CD4-positive, alpha-beta T cell (primary cell): ENCODE results near the gene PLEKHA5. TPM values are rescaled to one million over a fixed set of nuclear protein-coding genes. Genes with fewer than 3 reads are reported as not detected.

Experiments
- ATAC-seq: fragments of 200-7000 bp; cut with Tn5 transposase; one replicate; pipeline ENCODE4 v1.10.0; 2022; ENCODE audit warnings: mild to moderate bottlenecking; ENCODE audit not compliant: poor library complexity
- CTCF ChIA-PET: fragments of 350-600 bp; sonication (Branson Sonifier 250); formaldehyde crosslinking; loops from one replicate; lab custom pipeline; 2021; ENCODE audit warnings: antibody characterized with exemption, inconsistent platforms; lab: Charles Lee
- POLR2A ChIA-PET: fragments of 350-600 bp; sonication (Branson Sonifier 250); formaldehyde crosslinking; loops from one replicate; lab custom pipeline; 2021; ENCODE audit warnings: antibody characterized with exemption, inconsistent platforms; lab: Charles Lee
- DNase-seq, 14 experiments: peaks; one replicate each; pipeline ENCODE4 v3.0.0-alpha.2; 2013 to 2020; ENCODE audit warnings: mixed read lengths in 2 of 14
- H3K27ac ChIP-seq, 2 donors: one replicate each; pipeline versions ENCODE4 v1.5.1 to v1.7.0; 2013; ENCODE audit warnings: low read length in 2 of 2, low read depth in 1 of 2, mild to moderate bottlenecking in 1 of 2
- H3K27me3 ChIP-seq, 2 experiments: 1 replicate in 1 of 2; 2 replicates in 1 of 2; pipeline versions ENCODE4 v1.6.1 to v1.7.0; 2013; ENCODE audit warnings: low read length in 2 of 2, control low read depth in 1 of 2, mild to moderate bottlenecking in 1 of 2, moderate library complexity in 1 of 2; ENCODE audit not compliant: insufficient read depth in 2 of 2, control insufficient read depth in 1 of 2
- H3K36me3 ChIP-seq: one replicate; pipeline ENCODE4 v1.6.1; 2013; ENCODE audit warnings: low read length, control low read depth; ENCODE audit not compliant: insufficient read depth
- H3K4me1 ChIP-seq: one replicate; pipeline ENCODE4 v1.6.1; 2013; ENCODE audit warnings: low read length, control low read depth; ENCODE audit not compliant: insufficient read depth
- H3K4me3 ChIP-seq: one replicate; pipeline ENCODE4 v1.5.1; 2013; ENCODE audit warnings: mild to moderate bottlenecking, low read length, moderate library complexity
- H3K9me3 ChIP-seq, 2 experiments: 1 replicate in 1 of 2; 2 replicates in 1 of 2; pipeline versions ENCODE4 v1.6.1 to v1.7.0; 2013; ENCODE audit warnings: low read length in 2 of 2, mild to moderate bottlenecking in 2 of 2, control low read depth in 1 of 2, moderate library complexity in 1 of 2; ENCODE audit not compliant: control insufficient read depth in 1 of 2, insufficient read depth in 1 of 2
- H3K27ac Mint-ChIP-seq: one replicate; pipeline ENCODE4 v1.8.0; 2020; ENCODE audit warnings: mixed read lengths
- H3K27me3 Mint-ChIP-seq: one replicate; pipeline ENCODE4 v1.8.0; 2021; ENCODE audit warnings: mixed read lengths
- H3K36me3 Mint-ChIP-seq: one replicate; pipeline ENCODE4 v1.8.0; 2021; ENCODE audit warnings: low read depth, mixed read lengths
- H3K4me1 Mint-ChIP-seq: one replicate; pipeline ENCODE4 v1.8.0; 2021; ENCODE audit warnings: low read depth, mixed read lengths
- H3K4me3 Mint-ChIP-seq: one replicate; pipeline ENCODE4 v1.8.0; 2020; ENCODE audit warnings: mild to moderate bottlenecking, mixed read lengths
- H3K9me3 Mint-ChIP-seq: one replicate; pipeline ENCODE4 v1.8.0; 2020; ENCODE audit warnings: mixed read lengths
- intact Hi-C, 2 experiments: fragments of 100-400 bp; cut with DNase I in 1 of 2; cut with micrococcal nuclease in 1 of 2; formaldehyde crosslinking; loops; one replicate each; pipeline versions ENCODE4 v1.15.1 to v1.9.0; 2023 to 2025; cut with DNase I, micrococcal nuclease
- total RNA-seq, 174 experiments: library from RNA in 2 of 174; stranded (reverse) in 2 of 174; gene quantifications; one replicate each; pipeline ENCODE4 v1.2.3 and lab custom pipeline; 2021 to 2026
- TF ChIP-seq, protein P1 (sequence below): fragments of 200-600 bp; IDR thresholded peaks from one replicate; pipeline ENCODE4 v1.8.0; 2022; ENCODE audit warnings: antibody characterized with exemption, mild to moderate bottlenecking

PLEKHA5 gene
- total RNA-seq, 2 experiments from 2014 or later = 4.5 to 5.4 TPM

DNA sequence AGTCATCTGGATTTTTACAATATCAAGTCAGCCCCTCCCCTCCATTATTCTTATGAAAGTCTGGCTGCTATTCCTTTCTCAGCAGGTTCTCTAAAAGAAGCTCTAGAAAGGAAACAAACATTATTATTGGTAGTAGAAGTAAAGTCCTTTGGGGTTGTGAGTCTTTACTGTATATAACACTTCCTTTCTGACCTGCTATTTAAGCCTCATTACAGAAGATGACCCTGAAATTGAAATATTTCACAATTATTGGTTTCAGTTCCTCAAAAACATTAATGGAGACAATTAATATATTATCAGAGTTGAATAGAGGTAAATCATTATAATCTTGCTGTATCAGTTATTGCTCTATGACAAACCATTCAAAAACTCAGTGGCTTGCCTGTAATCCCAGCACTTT lies 19.3 kb downstream of the PLEKHA5 start:
- ChIA-PET POLR2A (no interaction called here), CTCF (no interaction called here)
- H3K27ac ChIP-seq = no peak overlapping the region
- H3K36me3 Mint-ChIP-seq = no peaks in the 10 kb centered on the region
- no peaks in the 10 kb centered on the region for H3K9me3 Mint-ChIP-seq
- intact Hi-C loops = no loop called here
- H3K4me3 Mint-ChIP-seq = no peak overlapping the region
- H3K4me1 Mint-ChIP-seq = no peaks in the 10 kb centered on the region
- H3K4me3 ChIP-seq = no peak overlapping the region
- DNase-seq = no peak
- H3K27ac Mint-ChIP-seq = no peak overlapping the region
- no peak for ATAC-seq
- TF ChIP-seq, protein P1, sequence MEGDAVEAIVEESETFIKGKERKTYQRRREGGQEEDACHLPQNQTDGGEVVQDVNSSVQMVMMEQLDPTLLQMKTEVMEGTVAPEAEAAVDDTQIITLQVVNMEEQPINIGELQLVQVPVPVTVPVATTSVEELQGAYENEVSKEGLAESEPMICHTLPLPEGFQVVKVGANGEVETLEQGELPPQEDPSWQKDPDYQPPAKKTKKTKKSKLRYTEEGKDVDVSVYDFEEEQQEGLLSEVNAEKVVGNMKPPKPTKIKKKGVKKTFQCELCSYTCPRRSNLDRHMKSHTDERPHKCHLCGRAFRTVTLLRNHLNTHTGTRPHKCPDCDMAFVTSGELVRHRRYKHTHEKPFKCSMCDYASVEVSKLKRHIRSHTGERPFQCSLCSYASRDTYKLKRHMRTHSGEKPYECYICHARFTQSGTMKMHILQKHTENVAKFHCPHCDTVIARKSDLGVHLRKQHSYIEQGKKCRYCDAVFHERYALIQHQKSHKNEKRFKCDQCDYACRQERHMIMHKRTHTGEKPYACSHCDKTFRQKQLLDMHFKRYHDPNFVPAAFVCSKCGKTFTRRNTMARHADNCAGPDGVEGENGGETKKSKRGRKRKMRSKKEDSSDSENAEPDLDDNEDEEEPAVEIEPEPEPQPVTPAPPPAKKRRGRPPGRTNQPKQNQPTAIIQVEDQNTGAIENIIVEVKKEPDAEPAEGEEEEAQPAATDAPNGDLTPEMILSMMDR = no peak
- H3K27me3 Mint-ChIP-seq = no peaks in the 10 kb centered on the region
- H3K27me3 ChIP-seq = no peaks in the 10 kb centered on the region
- H3K4me1 ChIP-seq = no peaks in the 10 kb centered on the region
- H3K9me3 ChIP-seq = no peaks in the 10 kb centered on the region
- no peaks in the 10 kb centered on the region for H3K36me3 ChIP-seq

DNA sequence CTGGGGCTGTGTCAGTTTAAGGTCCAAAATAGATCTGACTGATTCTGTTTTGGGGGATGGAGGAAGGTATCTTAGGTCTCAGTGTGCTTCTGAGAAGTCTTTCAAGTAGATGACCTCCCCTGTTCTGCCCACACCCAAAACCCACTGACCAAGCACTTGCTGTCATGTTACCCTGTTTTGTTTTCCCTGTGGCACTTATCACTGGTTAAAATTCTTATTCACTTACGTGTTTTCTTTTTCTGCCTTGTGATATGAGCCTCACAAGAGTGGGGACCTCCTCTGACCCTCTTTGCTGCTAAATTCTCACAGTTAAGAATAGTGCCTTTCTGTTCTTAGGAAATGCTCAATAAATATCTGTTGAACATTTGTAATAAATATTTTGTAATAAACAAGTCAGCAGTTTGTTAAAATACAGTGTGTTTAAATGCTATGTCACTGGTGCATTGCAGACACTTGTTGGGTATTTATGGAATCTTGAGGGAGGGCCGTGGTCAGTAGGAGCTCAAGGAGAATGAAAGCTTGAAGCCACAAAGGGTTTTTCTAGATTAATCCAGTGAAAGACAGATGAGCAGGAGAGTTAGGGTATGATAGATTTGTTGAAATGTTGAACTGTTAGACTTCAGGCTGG lies 20.9 kb downstream of the PLEKHA5 start:
- DNase-seq = no peak
- Mint-ChIP-seq H3K27me3 (no peaks in the 10 kb centered on the region), H3K9me3 (no peaks in the 10 kb centered on the region), H3K27ac (no peak overlapping the region), H3K4me3 (no peak overlapping the region), H3K36me3 (no peaks in the 10 kb centered on the region), H3K4me1 (no peaks in the 10 kb centered on the region)
- Histone ChIP-seq H3K4me1 (no peaks in the 10 kb centered on the region), H3K9me3 (no peaks in the 10 kb centered on the region), H3K36me3 (no peaks in the 10 kb centered on the region), H3K27ac (no peak overlapping the region), H3K27me3 (no peaks in the 10 kb centered on the region), H3K4me3 (no peak overlapping the region)
- no peak for ATAC-seq
- POLR2A ChIA-PET = no interaction called here
- TF ChIP-seq, protein P1 = no peak
- intact Hi-C loops = no loop called here
- CTCF ChIA-PET = no interaction called here

DNA sequence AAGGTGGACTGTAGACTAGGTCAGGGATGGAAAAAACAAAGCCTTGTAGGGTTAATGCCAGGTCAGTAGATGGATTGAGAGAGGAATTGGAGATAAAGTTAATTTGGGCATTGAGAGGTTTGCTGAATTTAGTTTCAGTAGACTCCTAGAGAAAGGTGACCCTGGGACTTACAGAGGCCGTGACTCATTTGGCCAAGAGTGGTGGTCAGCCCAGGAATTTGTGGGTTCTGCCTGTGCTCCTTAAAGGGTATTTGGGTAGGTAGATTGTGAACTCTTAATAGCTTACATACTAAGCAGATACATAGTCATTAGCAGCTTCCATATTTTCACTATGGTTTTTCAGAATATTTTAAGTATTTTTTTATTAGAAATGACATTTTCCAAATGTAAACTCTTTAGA lies 21.8 kb downstream of the PLEKHA5 start:
- no peaks in the 10 kb centered on the region for H3K27me3 ChIP-seq
- no peaks in the 10 kb centered on the region for H3K36me3 ChIP-seq
- H3K4me1 ChIP-seq = no peaks in the 10 kb centered on the region
- DNase-seq (no peak), ATAC-seq (no peak)
- no peaks in the 10 kb centered on the region for H3K9me3 ChIP-seq
- ChIA-PET CTCF (no interaction called here), POLR2A (no interaction called here)
- intact Hi-C loops = no loop called here
- H3K4me3 ChIP-seq = no peak overlapping the region
- Mint-ChIP-seq H3K27ac (no peak overlapping the region), H3K36me3 (no peaks in the 10 kb centered on the region), H3K27me3 (no peaks in the 10 kb centered on the region), H3K4me1 (no peaks in the 10 kb centered on the region), H3K4me3 (no peak overlapping the region), H3K9me3 (no peaks in the 10 kb centered on the region)
- H3K27ac ChIP-seq = no peak overlapping the region
- TF ChIP-seq, protein P1 = no peak
